HL-60 (cell line): ENCODE data around the gene COL4A4.
"Not testable (repeated sequence)": the region's sequence is repeated elsewhere in the genome, so short reads cannot be mapped to it uniquely, and the experiment has no call there.

Experiments used
- DNase-seq, 2 experiments: peaks; one replicate each; pipeline ENCODE4 v3.0.0-alpha.2; 2010 to 2020; ENCODE audit warnings: low read depth in 1 of 2, low spot score in 1 of 2
- H3K27ac ChIP-seq: fragments of 250-450 bp; sonication (Bioruptor Pico); replicated peaks from 2 replicates; pipeline ENCODE4 v1.5.1; 2020; ENCODE audit warnings: mild to moderate bottlenecking, moderate library complexity
- H3K27me3 ChIP-seq: fragments of 250-450 bp; sonication (Bioruptor Pico); 2 replicates; pipeline ENCODE4 v1.5.1; 2021; ENCODE audit warnings: mild to moderate bottlenecking, moderate library complexity; ENCODE audit not compliant: insufficient read depth, poor library complexity, severe bottlenecking
- H3K4me3 ChIP-seq: replicated peaks from 2 replicates; pipeline ENCODE4 v1.5.1; 2011; ENCODE audit warnings: mild to moderate bottlenecking, control low read depth, low read length; ENCODE audit not compliant: insufficient read depth
- GABPA ChIP-seq: IDR thresholded peaks from 2 replicates; pipeline ENCODE4 v1.6.1; 2012; ENCODE audit warnings: low read depth
- POLR2AphosphoS5 ChIP-seq: IDR thresholded peaks from 2 replicates; pipeline ENCODE4 v1.6.1; 2012; ENCODE audit warnings: low read depth
- SPI1 ChIP-seq: IDR thresholded peaks from 2 replicates; pipeline ENCODE4 v1.6.1; 2012; ENCODE audit warnings: low read depth, mild to moderate bottlenecking, borderline replicate concordance
- TF ChIP-seq, protein P1 (sequence below): IDR thresholded peaks from one replicate; pipeline ENCODE4 v1.5.1; 2011; ENCODE audit warnings: low read length, control low read depth, inconsistent platforms; ENCODE audit not compliant: insufficient read depth
- TF ChIP-seq, protein P2 (sequence below): IDR thresholded peaks from 2 replicates; pipeline ENCODE4 v1.6.1; 2012; ENCODE audit warnings: low read depth; ENCODE audit not compliant: insufficient replicate concordance

The COL4A4 gene

GRCh38 chr2:227079726-227080125, 84.3 kb downstream of the COL4A4 start:
- H3K27ac ChIP-seq, result no peak overlapping the region
- no peak for DNase-seq
- no peak for TF ChIP-seq POLR2AphosphoS5
- TF ChIP-seq SPI1, result no peak
- no peak for TF ChIP-seq GABPA
- TF ChIP-seq, protein P1, sequence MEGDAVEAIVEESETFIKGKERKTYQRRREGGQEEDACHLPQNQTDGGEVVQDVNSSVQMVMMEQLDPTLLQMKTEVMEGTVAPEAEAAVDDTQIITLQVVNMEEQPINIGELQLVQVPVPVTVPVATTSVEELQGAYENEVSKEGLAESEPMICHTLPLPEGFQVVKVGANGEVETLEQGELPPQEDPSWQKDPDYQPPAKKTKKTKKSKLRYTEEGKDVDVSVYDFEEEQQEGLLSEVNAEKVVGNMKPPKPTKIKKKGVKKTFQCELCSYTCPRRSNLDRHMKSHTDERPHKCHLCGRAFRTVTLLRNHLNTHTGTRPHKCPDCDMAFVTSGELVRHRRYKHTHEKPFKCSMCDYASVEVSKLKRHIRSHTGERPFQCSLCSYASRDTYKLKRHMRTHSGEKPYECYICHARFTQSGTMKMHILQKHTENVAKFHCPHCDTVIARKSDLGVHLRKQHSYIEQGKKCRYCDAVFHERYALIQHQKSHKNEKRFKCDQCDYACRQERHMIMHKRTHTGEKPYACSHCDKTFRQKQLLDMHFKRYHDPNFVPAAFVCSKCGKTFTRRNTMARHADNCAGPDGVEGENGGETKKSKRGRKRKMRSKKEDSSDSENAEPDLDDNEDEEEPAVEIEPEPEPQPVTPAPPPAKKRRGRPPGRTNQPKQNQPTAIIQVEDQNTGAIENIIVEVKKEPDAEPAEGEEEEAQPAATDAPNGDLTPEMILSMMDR, result no peak
- TF ChIP-seq, protein P2, sequence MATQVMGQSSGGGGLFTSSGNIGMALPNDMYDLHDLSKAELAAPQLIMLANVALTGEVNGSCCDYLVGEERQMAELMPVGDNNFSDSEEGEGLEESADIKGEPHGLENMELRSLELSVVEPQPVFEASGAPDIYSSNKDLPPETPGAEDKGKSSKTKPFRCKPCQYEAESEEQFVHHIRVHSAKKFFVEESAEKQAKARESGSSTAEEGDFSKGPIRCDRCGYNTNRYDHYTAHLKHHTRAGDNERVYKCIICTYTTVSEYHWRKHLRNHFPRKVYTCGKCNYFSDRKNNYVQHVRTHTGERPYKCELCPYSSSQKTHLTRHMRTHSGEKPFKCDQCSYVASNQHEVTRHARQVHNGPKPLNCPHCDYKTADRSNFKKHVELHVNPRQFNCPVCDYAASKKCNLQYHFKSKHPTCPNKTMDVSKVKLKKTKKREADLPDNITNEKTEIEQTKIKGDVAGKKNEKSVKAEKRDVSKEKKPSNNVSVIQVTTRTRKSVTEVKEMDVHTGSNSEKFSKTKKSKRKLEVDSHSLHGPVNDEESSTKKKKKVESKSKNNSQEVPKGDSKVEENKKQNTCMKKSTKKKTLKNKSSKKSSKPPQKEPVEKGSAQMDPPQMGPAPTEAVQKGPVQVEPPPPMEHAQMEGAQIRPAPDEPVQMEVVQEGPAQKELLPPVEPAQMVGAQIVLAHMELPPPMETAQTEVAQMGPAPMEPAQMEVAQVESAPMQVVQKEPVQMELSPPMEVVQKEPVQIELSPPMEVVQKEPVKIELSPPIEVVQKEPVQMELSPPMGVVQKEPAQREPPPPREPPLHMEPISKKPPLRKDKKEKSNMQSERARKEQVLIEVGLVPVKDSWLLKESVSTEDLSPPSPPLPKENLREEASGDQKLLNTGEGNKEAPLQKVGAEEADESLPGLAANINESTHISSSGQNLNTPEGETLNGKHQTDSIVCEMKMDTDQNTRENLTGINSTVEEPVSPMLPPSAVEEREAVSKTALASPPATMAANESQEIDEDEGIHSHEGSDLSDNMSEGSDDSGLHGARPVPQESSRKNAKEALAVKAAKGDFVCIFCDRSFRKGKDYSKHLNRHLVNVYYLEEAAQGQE, result no peak

DNA sequence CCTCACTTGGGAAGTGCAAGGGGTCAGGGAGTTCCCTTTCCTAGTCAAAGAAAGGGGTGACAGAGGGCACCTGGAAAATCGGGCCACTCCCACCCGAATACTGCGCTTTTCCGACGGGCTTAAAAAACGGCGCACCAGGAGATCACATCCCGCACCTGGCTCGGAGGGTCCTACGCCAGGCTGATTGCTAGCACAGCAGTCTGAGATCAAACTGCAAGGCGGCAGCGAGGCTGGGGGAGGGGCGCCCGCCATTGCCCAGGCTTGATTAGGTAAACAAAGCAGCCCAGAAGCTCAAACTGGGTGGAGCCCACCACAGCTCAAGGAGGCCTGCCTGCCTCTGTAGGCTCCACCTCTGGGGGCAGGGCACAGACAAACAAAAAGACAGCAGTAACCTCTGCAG, 98.9 kb downstream of the COL4A4 start:
- H3K27me3 ChIP-seq, DNase-seq, H3K4me3 ChIP-seq, H3K27ac ChIP-seq: not testable (repeated sequence)

More at GRCh38 chr2:227079726-227080125, 84.3 kb downstream of the COL4A4 start:
- H3K27me3 ChIP-seq, result no peaks in the 10 kb centered on the region
- no peak overlapping the region for H3K4me3 ChIP-seq

GRCh38 chr2:227058888-227059399, 105.1 kb downstream of the COL4A4 start:
- no peak overlapping the region for H3K4me3 ChIP-seq
- H3K27ac ChIP-seq, result no peak overlapping the region
- DNase-seq, result no peak
- no peaks in the 10 kb centered on the region for H3K27me3 ChIP-seq
- TF ChIP-seq, protein P1, result no peak
- no peak for TF ChIP-seq GABPA
- TF ChIP-seq, protein P2, result no peak
- TF ChIP-seq SPI1, result no peak
- no peak for TF ChIP-seq POLR2AphosphoS5

- Histone ChIP-seq H3K4me3 (no peak overlapping the region), H3K27ac (no peak overlapping the region), H3K27me3 (no peaks in the 10 kb centered on the region)
- TF ChIP-seq, protein P1, result no peak
- TF ChIP-seq, protein P2, result no peak
- TF ChIP-seq POLR2AphosphoS5 (no peak), GABPA (no peak)
- DNase-seq, result no peak
Observed at GRCh38 chr2:227057743-227058447, 106.1 kb downstream of the COL4A4 start.
